Testis (tissue), 2 donors: ENCODE measurements around the gene UCP3.

ENCODE experiments used
- CTCF ChIP-seq, 3 experiments: fragments of 450-650 bp in 2 of 3; fragments of 200-600 bp in 1 of 3; sonication (generic) in 1 of 3; IDR thresholded peaks; one replicate each; pipeline ENCODE4 v1.5.1; 2016 to 2019; ENCODE audit warnings: antibody characterized with exemption in 3 of 3, mild to moderate bottlenecking in 2 of 3, moderate library complexity in 1 of 3
- POLR2A ChIP-seq: fragments of 450-650 bp; IDR thresholded peaks from one replicate; pipeline ENCODE4 v1.6.1; 2017; ENCODE audit warnings: antibody characterized with exemption, mild to moderate bottlenecking, moderate library complexity

GRCh38 chr11:73971175-73971719 lies 37.6 kb downstream of the UCP3 start:
- TF ChIP-seq CTCF (IDR thresholded peaks at IDR 0.05) (no peak), POLR2A (no peak)
